Fibroblast of lung (primary cell): ENCODE measurements around the gene VEPH1. TPM values are rescaled to one million over a fixed set of nuclear protein-coding genes. Genes with fewer than 3 reads are reported as not detected.
A peak's percentile ranks its signal among the peaks of the same experiment; 100 is the strongest.

ENCODE experiments used
- DNase-seq, 2 donors: peaks; one replicate each; pipeline versions ENCODE4 v3.0.0 to v3.0.0-alpha.2; 2010; ENCODE audit warnings: low read depth in 2 of 2
- H2AFZ ChIP-seq: 2 replicates; pipeline ENCODE4 v1.5.1; 2012; ENCODE audit warnings: low read length, control low read depth, inconsistent platforms
- H3K27ac ChIP-seq: 2 replicates; pipeline ENCODE4 v1.5.1; 2011; ENCODE audit warnings: low read length, control low read depth; ENCODE audit not compliant: insufficient read depth
- H3K27me3 ChIP-seq: 2 replicates; pipeline ENCODE4 v1.5.1; 2011; ENCODE audit warnings: mild to moderate bottlenecking, low read length; ENCODE audit not compliant: control insufficient read depth, insufficient read depth
- H3K36me3 ChIP-seq: 2 replicates; pipeline ENCODE4 v1.5.1; 2011; ENCODE audit warnings: low read length; ENCODE audit not compliant: control insufficient read depth, insufficient read depth
- H3K4me1 ChIP-seq: 2 replicates; pipeline ENCODE4 v1.5.1; 2011; ENCODE audit warnings: low read length; ENCODE audit not compliant: control insufficient read depth, insufficient read depth; ENCODE audit errors: extremely low read depth
- H3K4me2 ChIP-seq: 2 replicates; pipeline ENCODE4 v1.5.1; 2011; ENCODE audit warnings: low read length, control low read depth; ENCODE audit not compliant: insufficient read depth; ENCODE audit errors: extremely low read depth
- H3K4me3 ChIP-seq, 4 experiments: fragments of 200-600 bp in 1 of 4; sonication (generic) in 1 of 4; replicated peaks in 1 of 4; 2 replicates each; pipeline ENCODE4 v1.5.1; 2011 to 2016; ENCODE audit warnings: low read length in 4 of 4, low read depth in 3 of 4, mild to moderate bottlenecking in 3 of 4, control low read depth in 2 of 4, inconsistent platforms in 1 of 4, mixed read lengths in 1 of 4; ENCODE audit not compliant: insufficient read depth in 1 of 4; ENCODE audit errors: control extremely low read depth in 1 of 4
- H3K79me2 ChIP-seq: 2 replicates; pipeline ENCODE4 v1.5.1; 2012; ENCODE audit warnings: mild to moderate bottlenecking, low read length, inconsistent platforms; ENCODE audit not compliant: control insufficient read depth, insufficient read depth
- H3K9ac ChIP-seq: 2 replicates; pipeline ENCODE4 v1.5.1; 2011; ENCODE audit warnings: mild to moderate bottlenecking, low read length, control low read depth; ENCODE audit not compliant: insufficient read depth
- H3K9me3 ChIP-seq: 2 replicates; pipeline ENCODE4 v1.5.1; 2012; ENCODE audit warnings: low read depth, low read length; ENCODE audit not compliant: control insufficient read depth, insufficient read depth
- H4K20me1 ChIP-seq: 2 replicates; pipeline ENCODE4 v1.5.1; 2011; ENCODE audit warnings: low read length; ENCODE audit not compliant: control insufficient read depth, insufficient read depth; ENCODE audit errors: extremely low read depth
- CTCF ChIP-seq, 2 donors: IDR thresholded peaks in 1 of 2; conservative IDR thresholded peaks in 1 of 2; 1 replicate in 1 of 2; 2 replicates in 1 of 2; pipeline ENCODE4 v1.5.1; 2011 to 2012; ENCODE audit warnings: low read length in 2 of 2, control low read depth in 1 of 2, inconsistent platforms in 1 of 2, low read depth in 1 of 2, mild to moderate bottlenecking in 1 of 2
- EZH2 ChIP-seq: IDR thresholded peaks from 2 replicates; pipeline ENCODE4 v1.5.1; 2012; ENCODE audit warnings: low read length, control low read depth, mild to moderate bottlenecking; ENCODE audit errors: missing control alignments
- polyA plus RNA-seq, 2 donors: library from polyadenylated mRNA; depleted of rRNA in 1 of 2; stranded (reverse) in 1 of 2; unstranded in 1 of 2; fragments of >200 nt; gene quantifications; 2 replicates each; pipeline ENCODE4 v1.2.1, GENCODE V29; 2011 to 2012; ENCODE audit warnings: missing spikeins in 1 of 2
- total RNA-seq: library from RNA; depleted of rRNA; stranded (reverse); fragments of >200 nt; gene quantifications from 2 replicates; pipeline ENCODE4 v1.2.1, GENCODE V29; 2014

VEPH1 gene
- total and polyA plus RNA-seq, 2 donors (not counting 1 experiment from before 2014, with no cell fraction given) = 13.1 to 34.7 TPM

- Histone ChIP-seq H3K9me3 (no peaks in the 10 kb centered on the region), H3K4me2 (no peak overlapping the region), H3K36me3 (no peaks in the 10 kb centered on the region), H3K4me3 (no peak overlapping the region), H3K27ac (peak overlapping the region; percentile 28), H3K4me1 (peaks cover 5% of the 10 kb centered on the region), H3K27me3 (no peaks in the 10 kb centered on the region), H4K20me1 (no peaks in the 10 kb centered on the region), H2AFZ (no peak overlapping the region), H3K79me2 (no peaks in the 10 kb centered on the region), H3K9ac (no peak overlapping the region)
- DNase-seq = peak; percentile 87 to 91
- no peak for TF ChIP-seq EZH2
- no peak for TF ChIP-seq CTCF (conservative IDR thresholded peaks at IDR 0.05 in 1 of 2, IDR thresholded peaks at IDR 0.05 in 1 of 2; ENCODE audit: low read depth in 1 of 2, low read length in 2 of 2)
Measured at GRCh38 chr3:157475921-157476414, 27.2 kb downstream of the VEPH1 start.

GRCh38 chr3:157472648-157473047 is 30.6 kb downstream of the VEPH1 start:
- no peak overlapping the region for H3K4me3 ChIP-seq
- H3K4me1 ChIP-seq = peaks cover 8% of the 10 kb centered on the region
- no peaks in the 10 kb centered on the region for H3K9me3 ChIP-seq
- H3K4me2 ChIP-seq = no peak overlapping the region
- H3K36me3 ChIP-seq = no peaks in the 10 kb centered on the region
- no peak overlapping the region for H3K9ac ChIP-seq
- H3K27me3 ChIP-seq = no peaks in the 10 kb centered on the region
- no peak overlapping the region for H2AFZ ChIP-seq
- no peak for DNase-seq
- H4K20me1 ChIP-seq = no peaks in the 10 kb centered on the region
- H3K27ac ChIP-seq = no peak overlapping the region
- TF ChIP-seq CTCF (conservative IDR thresholded peaks at IDR 0.05 in 1 of 2, IDR thresholded peaks at IDR 0.05 in 1 of 2; ENCODE audit: low read depth in 1 of 2, low read length in 2 of 2) = no peak
- TF ChIP-seq EZH2 = no peak
- no peaks in the 10 kb centered on the region for H3K79me2 ChIP-seq

- Histone ChIP-seq H3K9me3 (no peaks in the 10 kb centered on the region), H3K27ac (no peak overlapping the region), H3K27me3 (no peaks in the 10 kb centered on the region), H4K20me1 (no peaks in the 10 kb centered on the region), H3K79me2 (no peaks in the 10 kb centered on the region), H3K9ac (no peak overlapping the region), H3K4me2 (no peak overlapping the region), H3K4me1 (peaks cover 9% of the 10 kb centered on the region), H3K36me3 (no peaks in the 10 kb centered on the region), H2AFZ (no peak overlapping the region), H3K4me3 (no peak overlapping the region)
- no peak for TF ChIP-seq EZH2
- peak in 1 of 2 donors; percentile 33 for DNase-seq
Measured at GRCh38 chr3:157471064-157471463, 32.2 kb downstream of the VEPH1 start.
